Spleen (tissue), 7 donors: ENCODE results near the gene VEPH1.

Experiments
- POLR2A ChIP-seq, 3 donors: fragments of 450-650 bp; IDR thresholded peaks; one replicate each; pipeline ENCODE4 v1.5.1; 2017; ENCODE audit warnings: antibody characterized with exemption in 3 of 3, mild to moderate bottlenecking in 1 of 3
- POLR2AphosphoS5 ChIP-seq, 3 donors: sonication (generic); formaldehyde crosslinking; IDR thresholded peaks; one replicate each; pipeline ENCODE4 v1.5.1; 2017; ENCODE audit warnings: antibody characterized with exemption in 3 of 3
- TF ChIP-seq, protein P1 (sequence below), 11 experiments: fragments of 200-600 bp in 7 of 11; fragments of 450-650 bp in 4 of 11; sonication (generic) in 4 of 11; IDR thresholded peaks in 8 of 11; conservative IDR thresholded peaks in 3 of 11; 1 replicate in 7 of 11; 2 replicates in 4 of 11; pipeline versions ENCODE4 v1.4.0 to v1.8.0; 2016 to 2021; ENCODE audit warnings: antibody characterized with exemption in 11 of 11, inconsistent platforms in 4 of 11, mild to moderate bottlenecking in 1 of 11
- donor health status: DM: no; HTN: no; CAD: no; lungs with moderate emphysema.
- donor health status: DM: no; HTN: no; CAD: no.
- donor health status: DM: no; HTN: no; CAD: no.

DNA sequence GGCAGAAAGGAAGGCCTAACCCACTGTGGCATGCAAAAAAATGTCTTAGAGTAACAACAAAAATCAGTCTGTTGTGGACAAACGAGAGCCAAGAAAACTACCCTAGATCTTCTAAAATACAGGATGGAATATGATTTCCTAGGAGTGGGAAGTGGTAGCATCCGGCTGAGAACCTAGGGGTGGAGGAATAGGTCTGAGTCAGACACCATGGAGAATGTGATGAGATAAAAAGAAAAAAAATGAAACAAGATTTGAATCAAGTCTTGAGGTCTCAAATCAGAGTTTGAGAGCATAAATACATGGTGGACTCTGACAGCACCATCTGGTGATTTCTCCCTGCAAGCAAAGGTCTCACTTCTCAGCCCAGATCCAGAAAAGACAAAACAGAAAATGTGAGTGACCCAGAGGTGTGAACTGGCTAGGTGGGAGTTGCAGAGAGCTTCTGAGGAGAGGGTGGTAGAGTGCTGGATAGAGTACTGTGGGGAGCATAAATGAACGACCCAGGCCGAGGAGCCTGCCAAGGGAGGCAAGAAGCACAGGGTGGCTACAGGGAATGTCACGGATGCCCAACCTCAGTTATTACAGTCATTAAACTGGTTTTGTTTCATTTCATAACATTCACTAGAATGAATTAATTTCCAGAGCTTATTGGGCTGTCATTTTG, 27.6 kb upstream of the VEPH1 start:
- TF ChIP-seq POLR2AphosphoS5 (IDR thresholded peaks at IDR 0.05) (no peak), POLR2A (IDR thresholded peaks at IDR 0.05) (no peak)
- TF ChIP-seq, protein P1, sequence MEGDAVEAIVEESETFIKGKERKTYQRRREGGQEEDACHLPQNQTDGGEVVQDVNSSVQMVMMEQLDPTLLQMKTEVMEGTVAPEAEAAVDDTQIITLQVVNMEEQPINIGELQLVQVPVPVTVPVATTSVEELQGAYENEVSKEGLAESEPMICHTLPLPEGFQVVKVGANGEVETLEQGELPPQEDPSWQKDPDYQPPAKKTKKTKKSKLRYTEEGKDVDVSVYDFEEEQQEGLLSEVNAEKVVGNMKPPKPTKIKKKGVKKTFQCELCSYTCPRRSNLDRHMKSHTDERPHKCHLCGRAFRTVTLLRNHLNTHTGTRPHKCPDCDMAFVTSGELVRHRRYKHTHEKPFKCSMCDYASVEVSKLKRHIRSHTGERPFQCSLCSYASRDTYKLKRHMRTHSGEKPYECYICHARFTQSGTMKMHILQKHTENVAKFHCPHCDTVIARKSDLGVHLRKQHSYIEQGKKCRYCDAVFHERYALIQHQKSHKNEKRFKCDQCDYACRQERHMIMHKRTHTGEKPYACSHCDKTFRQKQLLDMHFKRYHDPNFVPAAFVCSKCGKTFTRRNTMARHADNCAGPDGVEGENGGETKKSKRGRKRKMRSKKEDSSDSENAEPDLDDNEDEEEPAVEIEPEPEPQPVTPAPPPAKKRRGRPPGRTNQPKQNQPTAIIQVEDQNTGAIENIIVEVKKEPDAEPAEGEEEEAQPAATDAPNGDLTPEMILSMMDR (IDR thresholded peaks at IDR 0.05 in 8 of 11, conservative IDR thresholded peaks at IDR 0.05 in 3 of 11) = no peak
